Stomach (tissue), 9 donors: Measurements from ENCODE around the gene ENTR1. TPM values are rescaled to one million over a fixed set of nuclear protein-coding genes. Genes with fewer than 3 reads are reported as not detected.

ENCODE experiments used
- DNase-seq, 2 donors: peaks; one replicate each; pipeline versions ENCODE4 v3.0.0 to v3.0.0-alpha.2; 2013 to 2019
- H3K27ac ChIP-seq, 5 donors: fragments of 200-600 bp in 4 of 5; sonication (generic) in 4 of 5; one replicate each; pipeline ENCODE4 v1.5.1; 2013 to 2019; ENCODE audit warnings: mild to moderate bottlenecking in 1 of 5, moderate library complexity in 1 of 5
- H3K27me3 ChIP-seq, 3 donors: fragments of 200-600 bp; sonication (generic); one replicate each; pipeline ENCODE4 v1.5.1; 2017 to 2019; ENCODE audit warnings: mixed run types in 1 of 3
- H3K36me3 ChIP-seq, 4 donors: fragments of 200-600 bp; sonication (generic); 1 replicate in 3 of 4; 2 replicates in 1 of 4; pipeline ENCODE4 v1.5.1; 2016 to 2019
- H3K4me1 ChIP-seq, 4 donors: fragments of 200-600 bp; sonication (generic); one replicate each; pipeline ENCODE4 v1.5.1; 2016 to 2019
- H3K4me3 ChIP-seq, 4 donors: fragments of 200-600 bp; sonication (generic) in 3 of 4; one replicate each; pipeline ENCODE4 v1.5.1; 2016 to 2019; ENCODE audit warnings: mild to moderate bottlenecking in 1 of 4
- H3K9me3 ChIP-seq, 4 donors: fragments of 200-600 bp; sonication (generic); one replicate each; pipeline ENCODE4 v1.5.1; 2016 to 2019
- EP300 ChIP-seq: sonication (generic); formaldehyde crosslinking; IDR thresholded peaks from one replicate; pipeline ENCODE4 v1.6.1; 2017; ENCODE audit warnings: antibody characterized with exemption
- POLR2A ChIP-seq, 4 donors: fragments of 450-650 bp; IDR thresholded peaks; one replicate each; pipeline ENCODE4 v1.6.1; 2016; ENCODE audit warnings: antibody characterized with exemption in 4 of 4, control low read depth in 2 of 4, mild to moderate bottlenecking in 1 of 4, moderate library complexity in 1 of 4
- POLR2AphosphoS5 ChIP-seq, 3 donors: sonication (generic); formaldehyde crosslinking; IDR thresholded peaks; one replicate each; pipeline ENCODE4 v1.6.1; 2016; ENCODE audit warnings: antibody characterized with exemption in 3 of 3
- WGBS, 5 donors: extraction: QIAGEN DNeasy Blood & Tissue Kit in 3 of 5; methylation state at CpG; one replicate each; pipeline versions ENCODE4 v1.1.5 to v1.1.7; 2013 to 2018; 5-methylcytosine and 5-hydroxymethylcytosine counted together
- intact Hi-C: fragments of 100-400 bp; cut with DNase I; formaldehyde crosslinking; loops from one replicate; pipeline ENCODE4 v1.15.1; 2023; ENCODE audit warnings: low total_unique reads
- polyA plus RNA-seq, 3 donors: library from polyadenylated mRNA; stranded (reverse); fragments of 200-250 nt; gene quantifications; one replicate each; pipeline ENCODE4 v1.2.3, GENCODE V29; 2013
- total RNA-seq, 5 donors: library from RNA; depleted of rRNA; stranded (reverse); fragments of >200 nt; gene quantifications; one replicate each; pipeline versions ENCODE4 v1.1.0 to v1.2.3, GENCODE V29; 2014 to 2016
- TF ChIP-seq, protein P1 (sequence below), 7 experiments: fragments of 450-650 bp in 4 of 7; fragments of 200-600 bp in 3 of 7; sonication (generic) in 3 of 7; IDR thresholded peaks; one replicate each; pipeline ENCODE4 v1.5.1; 2016 to 2019; ENCODE audit warnings: antibody characterized with exemption in 7 of 7, control low read depth in 2 of 7, mild to moderate bottlenecking in 1 of 7
- donor health status: healthy with polysubstance abuse.
- donor health status: Bipolar disorder and iron deficiency.
- donor health status: healthy.

ENTR1 gene
- total and polyA plus RNA-seq, 8 donors: 20.6 to 184 (median 34.8) TPM

DNA sequence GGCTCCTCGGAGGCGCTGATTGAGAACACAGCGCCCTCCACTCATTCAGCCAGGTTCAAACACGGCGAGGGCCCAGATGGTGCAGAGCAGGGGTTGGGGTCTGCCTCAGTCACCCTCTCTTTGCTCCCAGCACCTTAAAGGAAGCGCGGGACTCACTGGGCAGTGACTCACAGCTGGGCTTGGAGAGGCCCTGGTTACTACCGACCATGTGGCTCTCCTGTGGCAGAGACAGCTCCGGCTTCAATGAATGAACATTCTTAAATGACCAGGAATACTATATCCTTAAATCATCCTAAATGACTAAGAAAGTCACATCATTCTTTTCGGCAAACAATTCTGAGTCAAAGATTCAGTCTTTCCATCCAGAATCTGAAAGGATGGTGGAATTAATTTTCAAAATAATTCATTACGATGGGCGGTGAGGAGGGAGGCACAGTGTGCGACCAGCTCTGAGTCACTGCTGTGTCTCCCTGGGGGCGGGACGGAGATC is 30.8 kb upstream of the ENTR1 start:
- Histone ChIP-seq H3K27me3 (no peaks in the 10 kb centered on the region), H3K4me3 (no peak overlapping the region), H3K27ac (no peak overlapping the region), H3K4me1 (peaks cover 24 to 37% (median 34%) of the 10 kb centered on the region in 4 donors), H3K9me3 (no peaks in the 10 kb centered on the region), H3K36me3 (peaks cover 50 to 66% (median 60%) of the 10 kb centered on the region in 4 donors)
- DNase-seq: no peak
- 86 to 93% (median 90%) methylated on average over 15 of the region's 15 CpGs for WGBS, 5 donors
- intact Hi-C loops: no loop called here
- TF ChIP-seq, protein P1, sequence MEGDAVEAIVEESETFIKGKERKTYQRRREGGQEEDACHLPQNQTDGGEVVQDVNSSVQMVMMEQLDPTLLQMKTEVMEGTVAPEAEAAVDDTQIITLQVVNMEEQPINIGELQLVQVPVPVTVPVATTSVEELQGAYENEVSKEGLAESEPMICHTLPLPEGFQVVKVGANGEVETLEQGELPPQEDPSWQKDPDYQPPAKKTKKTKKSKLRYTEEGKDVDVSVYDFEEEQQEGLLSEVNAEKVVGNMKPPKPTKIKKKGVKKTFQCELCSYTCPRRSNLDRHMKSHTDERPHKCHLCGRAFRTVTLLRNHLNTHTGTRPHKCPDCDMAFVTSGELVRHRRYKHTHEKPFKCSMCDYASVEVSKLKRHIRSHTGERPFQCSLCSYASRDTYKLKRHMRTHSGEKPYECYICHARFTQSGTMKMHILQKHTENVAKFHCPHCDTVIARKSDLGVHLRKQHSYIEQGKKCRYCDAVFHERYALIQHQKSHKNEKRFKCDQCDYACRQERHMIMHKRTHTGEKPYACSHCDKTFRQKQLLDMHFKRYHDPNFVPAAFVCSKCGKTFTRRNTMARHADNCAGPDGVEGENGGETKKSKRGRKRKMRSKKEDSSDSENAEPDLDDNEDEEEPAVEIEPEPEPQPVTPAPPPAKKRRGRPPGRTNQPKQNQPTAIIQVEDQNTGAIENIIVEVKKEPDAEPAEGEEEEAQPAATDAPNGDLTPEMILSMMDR (IDR thresholded peaks at IDR 0.05): no peak
- TF ChIP-seq EP300 (no peak), POLR2A (IDR thresholded peaks at IDR 0.05) (no peak), POLR2AphosphoS5 (IDR thresholded peaks at IDR 0.05) (no peak)

DNA sequence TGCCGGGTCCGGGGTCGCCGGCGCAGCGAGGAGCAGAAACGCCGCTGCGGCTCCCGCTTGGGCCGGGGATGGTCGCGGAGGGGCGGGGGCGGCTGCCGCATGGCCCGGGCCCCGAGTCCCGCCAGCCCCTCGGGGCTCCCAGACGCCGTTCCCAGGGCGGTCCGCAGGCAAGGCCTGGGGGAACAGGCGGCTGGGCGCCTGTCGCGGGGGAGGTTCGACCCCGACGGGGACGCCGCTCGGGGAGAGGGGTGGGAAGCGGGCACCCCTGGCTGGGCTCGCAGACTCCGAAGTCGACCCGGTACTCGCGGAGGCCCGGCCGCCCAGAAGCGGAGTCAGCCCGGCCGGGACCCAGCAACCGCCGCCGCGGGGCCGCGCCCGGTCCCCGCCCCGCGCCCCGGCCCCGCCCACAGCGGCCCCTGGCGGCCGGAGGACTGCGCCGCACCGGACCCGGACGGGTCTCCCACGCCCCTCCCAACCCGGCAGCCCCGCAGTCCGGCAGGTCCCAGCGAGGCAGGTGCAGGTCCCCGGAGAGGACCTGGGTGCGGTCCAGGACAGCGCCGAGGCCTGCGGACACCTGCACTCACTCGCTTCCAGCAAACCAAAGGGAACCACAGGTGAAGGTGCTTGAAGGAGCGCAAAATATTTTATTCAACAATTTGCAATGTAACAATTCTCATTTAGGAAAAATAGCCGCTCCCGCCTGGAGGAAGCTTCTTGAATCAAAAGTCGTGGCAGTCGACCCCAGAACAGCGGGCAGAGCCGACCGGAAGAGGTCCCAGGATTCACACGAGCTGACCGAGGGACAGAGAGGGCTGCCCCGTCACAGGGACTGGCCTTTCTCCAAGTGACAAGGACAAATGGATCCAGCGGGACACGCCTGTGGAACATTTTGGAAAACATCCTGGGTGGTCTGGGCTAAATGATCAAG is 29.3 kb upstream of the ENTR1 start, which contains the start of gene INPP5E:
TSS of gene INPP5E (minus strand) at position 365 of the 928 bp plus-strand sequence. CDS start 426 bp downstream, outside the sequence.
- Histone ChIP-seq H3K9me3 (no peaks in the 10 kb centered on the region), H3K4me1 (peaks cover 24 to 44% (median 38%) of the 10 kb centered on the region in 4 donors), H3K27me3 (no peaks in the 10 kb centered on the region), H3K27ac (peak within 1 kb of the TSS; percentile 66 to 84 (median 80)), H3K36me3 (peaks cover 38 to 62% (median 52%) of the 10 kb centered on the region in 4 donors), H3K4me3 (peak within 1 kb of the TSS; percentile 91 to 98 (median 95))
- peak; percentile 82 to 90 for DNase-seq
- TF ChIP-seq, protein P1 (IDR thresholded peaks at IDR 0.05): peak in 4 of 7 experiments; percentile 23 to 90 (median 58)
- TF ChIP-seq EP300 (no peak), POLR2AphosphoS5 (IDR thresholded peaks at IDR 0.05) (peak in 1 of 3 donors; percentile 8)
- intact Hi-C loops: no loop called here
- 6 to 22% (median 9%) methylated on average over 19 to 90 of the region's 90 CpGs for WGBS, 5 donors

DNA sequence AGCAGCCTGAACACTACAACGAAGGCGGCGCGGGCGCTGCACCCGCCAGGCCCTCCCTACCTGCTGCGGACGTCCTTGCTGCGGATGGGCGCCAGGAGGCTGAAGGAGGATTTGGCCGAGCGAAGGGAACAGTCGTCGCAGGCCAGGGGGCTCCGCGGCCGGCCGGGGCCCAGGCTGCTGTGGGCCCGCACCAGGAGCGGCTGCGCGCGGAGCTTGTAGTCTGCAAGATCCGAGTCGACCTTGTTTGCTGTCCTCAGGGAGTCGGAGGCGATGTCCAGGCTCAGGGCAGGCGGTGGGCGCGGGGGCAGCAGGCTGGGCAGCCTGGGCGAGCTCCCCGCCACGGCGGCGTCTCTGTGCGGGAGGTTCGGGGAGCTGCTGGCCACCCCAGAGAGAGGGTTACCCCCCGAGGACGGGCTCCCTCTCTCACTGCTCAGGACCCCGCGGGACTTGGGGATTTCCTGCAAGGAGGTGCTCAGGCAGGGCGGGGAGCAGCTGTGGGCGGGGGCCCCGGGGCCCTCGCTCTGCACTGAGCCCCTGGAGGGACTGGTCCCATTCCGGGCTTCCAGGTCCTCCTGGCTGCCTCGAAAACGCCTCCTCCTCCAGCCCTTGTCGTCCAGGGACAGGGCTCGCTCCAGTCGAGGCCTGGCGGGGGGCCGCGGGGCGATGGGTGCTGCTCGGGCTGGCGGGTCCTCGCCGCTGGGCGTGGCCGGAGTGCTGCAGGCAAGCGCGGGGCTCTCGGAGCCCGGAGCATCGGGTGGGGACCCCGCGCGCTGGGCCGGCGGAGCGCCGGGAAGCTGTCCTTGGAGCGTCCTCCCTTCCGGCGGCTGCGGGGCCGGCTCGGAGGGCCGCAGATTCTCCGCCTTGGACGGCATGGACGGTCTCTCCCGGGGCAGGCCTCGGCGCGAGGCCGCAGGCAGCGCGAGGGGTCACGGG is 28.4 kb upstream of the ENTR1 start:
- intact Hi-C loops: no loop called here
- 1% methylated on average over 23 to 91 of the region's 91 CpGs for WGBS, 5 donors
- DNase-seq: peak in 1 of 2 donors; percentile 67
- Histone ChIP-seq H3K9me3 (no peaks in the 10 kb centered on the region), H3K36me3 (peaks cover 28 to 61% (median 51%) of the 10 kb centered on the region in 4 donors), H3K4me1 (peaks cover 24 to 44% (median 38%) of the 10 kb centered on the region in 4 donors), H3K4me3 (peak overlapping the region; percentile 91 to 98 (median 95)), H3K27ac (peak overlapping the region; percentile 66 to 84 (median 80)), H3K27me3 (no peaks in the 10 kb centered on the region)
- TF ChIP-seq POLR2AphosphoS5 (IDR thresholded peaks at IDR 0.05): no peak
- TF ChIP-seq EP300: no peak
- no peak for TF ChIP-seq POLR2A (IDR thresholded peaks at IDR 0.05)
- TF ChIP-seq, protein P1 (IDR thresholded peaks at IDR 0.05): no peak
